IMR-90 (cell line): Measurements from ENCODE around the gene AP3D1. TPM values are rescaled to one million over a fixed set of nuclear protein-coding genes. Genes with fewer than 3 reads are reported as not detected.

Source experiments
- ATAC-seq: fragments of 200-7000 bp; cut with Tn5 transposase; 2 replicates; pipeline ENCODE4 v1.9.1; 2020; ENCODE audit warnings: low read depth, mild to moderate bottlenecking, moderate library complexity
- BruUV-seq: library from RNA; stranded (reverse); fragments of 400-500 nt; replicated peaks from 2 replicates; lab custom pipeline; 2021; lab: Mats Ljungman, UMichigan
- CTCF ChIA-PET: fragments of 300-600 bp; formaldehyde crosslinking; extraction: SDS; loops from one replicate; lab custom pipeline; 2021; ENCODE audit warnings: antibody characterized with exemption; lab: Yijun Ruan, JAX
- POLR2A ChIA-PET: fragments of 300-600 bp; sonication (Branson Sonifier 250); formaldehyde crosslinking; loops from one replicate; lab custom pipeline; 2022; ENCODE audit warnings: antibody characterized with exemption; ENCODE audit not compliant: unreplicated experiment; lab: Charles Lee
- DNase-seq: peaks from one replicate; pipeline ENCODE4 v3.0.0; 2013
- H2AFZ ChIP-seq: replicated peaks from 2 replicates; pipeline ENCODE3; 2013; ENCODE audit warnings: low read length, mild to moderate bottlenecking; ENCODE audit not compliant: poor library complexity
- H2AK5ac ChIP-seq: 2 replicates; pipeline ENCODE4 v1.6.1; 2013; ENCODE audit warnings: low read depth, low read length, inconsistent platforms
- H2AK9ac ChIP-seq: replicated peaks from 2 replicates; pipeline ENCODE3; 2013; ENCODE audit warnings: mild to moderate bottlenecking, low read depth, low read length, moderate library complexity; ENCODE audit not compliant: poor library complexity
- H2BK120ac ChIP-seq: 2 replicates; pipeline ENCODE4 v1.6.1; 2013; ENCODE audit warnings: low read depth, low read length, inconsistent platforms
- H2BK15ac ChIP-seq: 3 replicates; pipeline ENCODE4 v1.6.1; 2013; ENCODE audit warnings: low read depth, low read length, inconsistent platforms
- H2BK20ac ChIP-seq: 2 replicates; pipeline ENCODE4 v1.6.1; 2013; ENCODE audit warnings: low read depth, mild to moderate bottlenecking, inconsistent platforms, low read length, moderate library complexity
- H2BK5ac ChIP-seq: 2 replicates; pipeline ENCODE4 v1.6.1; 2013; ENCODE audit warnings: mild to moderate bottlenecking, low read depth, low read length, inconsistent platforms; ENCODE audit not compliant: poor library complexity, severe bottlenecking
- H3K14ac ChIP-seq: replicated peaks from 2 replicates; pipeline ENCODE4 v1.6.1; 2013; ENCODE audit warnings: low read depth, low read length, inconsistent platforms
- H3K18ac ChIP-seq: 2 replicates; pipeline ENCODE4 v1.6.1; 2013; ENCODE audit warnings: low read depth, low read length, control low read depth
- H3K23ac ChIP-seq: 2 replicates; pipeline ENCODE4 v1.6.1; 2013; ENCODE audit warnings: low read depth, low read length, inconsistent platforms
- H3K27ac ChIP-seq: 2 replicates; pipeline ENCODE4 v1.5.1; 2013; ENCODE audit warnings: mild to moderate bottlenecking, control low read depth, low read length; ENCODE audit not compliant: insufficient read depth
- H3K27me3 ChIP-seq: 2 replicates; pipeline ENCODE4 v1.6.1; 2013; ENCODE audit warnings: low read length; ENCODE audit not compliant: control insufficient read depth, insufficient read depth
- H3K36me3 ChIP-seq: 2 replicates; pipeline ENCODE4 v1.6.1; 2013; ENCODE audit warnings: low read length, mixed read lengths; ENCODE audit not compliant: control insufficient read depth, insufficient read depth
- H3K4ac ChIP-seq: 2 replicates; pipeline ENCODE4 v1.6.1; 2013; ENCODE audit warnings: low read depth, low read length, inconsistent platforms
- H3K4me1 ChIP-seq: 2 replicates; pipeline ENCODE4 v1.6.1; 2013; ENCODE audit warnings: low read length, mixed read lengths; ENCODE audit not compliant: control insufficient read depth, insufficient read depth
- H3K4me2 ChIP-seq: 2 replicates; pipeline ENCODE4 v1.6.1; 2013; ENCODE audit warnings: low read depth, mild to moderate bottlenecking, control low read depth, low read length, moderate library complexity
- H3K4me3 ChIP-seq: 2 replicates; pipeline ENCODE4 v1.5.1; 2013; ENCODE audit warnings: low read depth, mild to moderate bottlenecking, control low read depth, low read length, moderate library complexity; ENCODE audit not compliant: insufficient read depth
- H3K56ac ChIP-seq: 2 replicates; pipeline ENCODE4 v1.6.1; 2013; ENCODE audit warnings: low read length, inconsistent platforms; ENCODE audit not compliant: insufficient read depth; ENCODE audit errors: extremely low read depth
- H3K79me1 ChIP-seq, 2 experiments: 2 replicates each; pipeline ENCODE4 v1.6.1; 2013; ENCODE audit warnings: low read length in 2 of 2, inconsistent platforms in 1 of 2, low read depth in 1 of 2
- H3K9ac ChIP-seq: 2 replicates; pipeline ENCODE4 v1.6.1; 2013; ENCODE audit warnings: low read depth, low read length, control low read depth
- H3K9me1 ChIP-seq: 2 replicates; pipeline ENCODE4 v1.6.1; 2013; ENCODE audit warnings: low read length, inconsistent platforms; ENCODE audit not compliant: insufficient read depth
- H3K9me3 ChIP-seq: 2 replicates; pipeline ENCODE4 v1.6.1; 2013; ENCODE audit warnings: low read length; ENCODE audit not compliant: control insufficient read depth, insufficient read depth
- H4K20me1 ChIP-seq: 2 replicates; pipeline ENCODE4 v1.6.1; 2013; ENCODE audit warnings: low read length, inconsistent platforms; ENCODE audit not compliant: insufficient read depth
- H4K5ac ChIP-seq: 2 replicates; pipeline ENCODE4 v1.6.1; 2013; ENCODE audit warnings: mild to moderate bottlenecking, low read depth, low read length, control low read depth
- H4K8ac ChIP-seq, 2 experiments: 2 replicates each; pipeline ENCODE4 v1.6.1; 2013; ENCODE audit warnings: low read depth in 2 of 2, low read length in 2 of 2, control low read depth in 1 of 2, inconsistent platforms in 1 of 2
- H4K91ac ChIP-seq: 2 replicates; pipeline ENCODE4 v1.6.1; 2013; ENCODE audit warnings: low read depth, low read length, inconsistent platforms; ENCODE audit not compliant: insufficient read depth
- BHLHE40 ChIP-seq: fragments of 150-350 bp; IDR thresholded peaks from 2 replicates; pipeline ENCODE4 v1.6.1; 2016; ENCODE audit warnings: mild to moderate bottlenecking, low read depth, low read length
- CEBPB ChIP-seq: IDR thresholded peaks from 2 replicates; pipeline ENCODE4 v1.6.1; 2012; ENCODE audit warnings: low read depth, low read length, improper control_type of control experiment
- FOS ChIP-seq: fragments of 150-350 bp; IDR thresholded peaks from 2 replicates; pipeline ENCODE4 v1.6.1; 2016; ENCODE audit warnings: low read depth, low read length
- MAZ ChIP-seq: IDR thresholded peaks from 2 replicates; pipeline ENCODE4 v1.6.1; 2012; ENCODE audit warnings: low read depth, mild to moderate bottlenecking, low read length, improper control_type of control experiment, moderate library complexity, borderline replicate concordance
- MXI1 ChIP-seq: IDR thresholded peaks from 2 replicates; pipeline ENCODE4 v1.6.1; 2012; ENCODE audit warnings: low read depth, mild to moderate bottlenecking, low read length, moderate library complexity, borderline replicate concordance
- NFE2L2 ChIP-seq: fragments of 150-350 bp; IDR thresholded peaks from 2 replicates; pipeline ENCODE4 v1.6.1; 2016; ENCODE audit warnings: low read depth, mild to moderate bottlenecking, low read length
- POLR2A ChIP-seq: IDR thresholded peaks from 2 replicates; pipeline ENCODE4 v1.6.1; 2012; ENCODE audit warnings: mild to moderate bottlenecking, low read depth, low read length
- RCOR1 ChIP-seq: IDR thresholded peaks from 2 replicates; pipeline ENCODE4 v1.6.1; 2012; ENCODE audit warnings: mild to moderate bottlenecking, low read length, improper control_type of control experiment; ENCODE audit not compliant: insufficient replicate concordance
- RFX5 ChIP-seq: IDR thresholded peaks from 2 replicates; pipeline ENCODE4 v1.8.0; 2012; ENCODE audit warnings: low read depth, mild to moderate bottlenecking, low read length, moderate library complexity
- WGBS, 2 experiments: methylation state at CpG; one replicate each; pipeline versions ENCODE4 v1.1.5 to v1.1.7; 2013; ENCODE audit warnings: missing lambda C conversion rate in 2 of 2; ENCODE audit not compliant: insufficient read length in 1 of 2; ENCODE audit errors: extremely low coverage in 2 of 2; 5-methylcytosine and 5-hydroxymethylcytosine counted together
- dilution Hi-C: fragments of 300-500 bp; cut with HindIII; formaldehyde crosslinking; loops from one replicate; pipeline ENCODE4 v1.14.3; 2018; ENCODE audit warnings: low sequenced_read_pairs; ENCODE audit not compliant: unreplicated experiment
- in situ Hi-C: fragments of 300-500 bp; cut with MboI; formaldehyde crosslinking; loops from 3 replicates; pipeline ENCODE4 v1.14.3; 2019; ENCODE audit warnings: low sequenced_read_pairs, inconsistent platforms, mixed read lengths
- intact Hi-C: fragments of 100-400 bp; cut with micrococcal nuclease; formaldehyde crosslinking; loops from 2 replicates; pipeline ENCODE4 v1.10.0; 2022
- polyA plus RNA-seq, 3 experiments: library from polyadenylated mRNA; depleted of rRNA; stranded (reverse); fragments of >200 nt; gene quantifications; 2 replicates each; pipeline ENCODE4 v1.2.3, GENCODE V29; 2012; ENCODE audit warnings: low replicate concordance in 1 of 3
- total RNA-seq: library from RNA; depleted of rRNA; stranded (reverse); fragments of >200 nt; gene quantifications from 2 replicates; pipeline ENCODE4 v1.2.3, GENCODE V29; 2012
- TF ChIP-seq, protein P1 (sequence below): conservative IDR thresholded peaks from 2 replicates; pipeline ENCODE4 v1.5.1; 2012; ENCODE audit warnings: mild to moderate bottlenecking, low read depth, low read length, improper control_type of control experiment
- TF ChIP-seq, protein P2 (sequence below): fragments of 150-350 bp; IDR thresholded peaks from 2 replicates; pipeline ENCODE4 v1.6.1; 2017; ENCODE audit warnings: mild to moderate bottlenecking, antibody characterized with exemption, low read length, low read depth

The AP3D1 gene
- total and polyA plus RNA-seq, 2 of the 4 experiments (the other 2 are of a cell fraction), result 75.3 to 129 TPM

DNA sequence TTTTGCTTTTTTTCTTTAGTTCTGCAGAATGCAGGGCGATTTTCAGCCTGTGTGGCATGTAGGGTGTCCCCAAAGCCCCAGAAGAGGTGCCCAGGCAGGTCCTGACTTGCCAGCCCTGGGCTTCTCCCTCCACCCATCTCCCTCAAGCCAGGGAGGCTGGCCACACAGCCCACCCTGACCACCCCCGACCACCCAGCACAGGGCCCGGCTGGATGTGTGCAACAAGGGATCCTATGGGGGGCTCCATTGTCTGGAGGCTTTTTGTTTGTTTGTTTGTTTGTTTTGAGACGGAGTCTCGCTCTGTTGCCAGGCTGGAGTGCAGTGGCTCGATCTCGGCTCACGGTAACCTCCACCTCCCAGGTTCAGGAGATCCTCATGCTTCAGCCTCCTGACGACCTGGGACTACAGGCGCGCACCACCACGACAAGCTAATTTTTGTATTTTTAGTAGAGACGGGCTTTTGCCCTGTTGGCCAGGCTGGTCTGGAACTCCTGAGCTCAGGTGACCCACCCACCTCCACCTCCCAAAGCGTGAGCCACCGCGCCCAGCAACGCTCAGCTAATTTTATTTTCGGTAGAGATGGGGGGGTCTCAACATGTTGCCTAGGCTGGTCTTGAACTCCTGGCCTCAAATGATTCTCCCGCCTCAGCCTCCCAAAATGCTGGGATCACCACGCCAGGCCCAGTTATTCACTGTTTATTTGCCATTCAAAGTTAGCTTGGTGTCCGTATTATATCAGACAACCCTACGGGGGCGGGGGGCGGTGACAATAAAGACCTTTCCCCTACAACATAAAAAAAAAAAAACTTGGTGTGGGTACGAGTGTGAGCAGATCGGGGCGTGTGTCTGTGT lies 92.6 kb downstream of the AP3D1 start:
- H3K18ac ChIP-seq, result peak overlapping the region; percentile 11; the same call in 1 of the 2 replicates
- ChIA-PET CTCF (no interaction called here), POLR2A (no interaction called here)
- in situ Hi-C loops (no loop called here), dilution Hi-C loops (no loop called here), intact Hi-C loops (no loop called here)
- peak overlapping the region; percentile 52; the same call in 1 of the 2 replicates for H3K56ac ChIP-seq
- H3K23ac ChIP-seq, result peak overlapping the region; percentile 89
- peak overlapping the region; percentile 96 for H2BK120ac ChIP-seq
- WGBS, 2 experiments, result no CpG with 5 or more reads among the region's 27 CpGs
- no peaks in the 10 kb centered on the region for H4K20me1 ChIP-seq
- peak overlapping the region; percentile 98 for H2AK9ac ChIP-seq
- no peaks in the 10 kb centered on the region for H3K36me3 ChIP-seq
- H3K14ac ChIP-seq, result peak overlapping the region; percentile 64
- peak overlapping the region; percentile 96 for H2BK5ac ChIP-seq
- no peak overlapping the region for H3K4me3 ChIP-seq
- H3K9me1 ChIP-seq, result peaks cover 15% of the 10 kb centered on the region
- peak overlapping the region; percentile 92 for H2BK20ac ChIP-seq
- BruUV-seq, result no TSS peak
- H3K9ac ChIP-seq, result 0 out of 2 replicates have a peak overlapping the region, but pooled peaks have one; percentile 27
- peak overlapping the region; percentile 89; the same call in 2 of the 3 replicates for H2BK15ac ChIP-seq
- H3K4ac ChIP-seq, result peak overlapping the region; percentile 98
- peak overlapping the region; percentile 79 for H2AFZ ChIP-seq
- H4K91ac ChIP-seq, result peak overlapping the region; percentile 97
- H3K79me1 ChIP-seq, result peaks cover 5 to 40% of the 10 kb centered on the region in 2 experiments; a peak in 3 of 4 replicates
- peak overlapping the region; percentile 98 for H4K5ac ChIP-seq
- H3K27ac ChIP-seq, result peak overlapping the region; percentile 93
- DNase-seq, result no peak
- no peaks in the 10 kb centered on the region for H3K9me3 ChIP-seq
- H4K8ac ChIP-seq, result peak overlapping the region; percentile 93 to 98; a peak in 3 of 4 replicates
- no peak overlapping the region for H3K4me2 ChIP-seq
- H3K27me3 ChIP-seq, result no peaks in the 10 kb centered on the region
- no peak for ATAC-seq
- peaks cover 32% of the 10 kb centered on the region for H3K4me1 ChIP-seq
- no peak for TF ChIP-seq MXI1
- TF ChIP-seq RFX5, result no peak
- no peak for TF ChIP-seq MAZ
- no peak for TF ChIP-seq CEBPB
- TF ChIP-seq, protein P1, sequence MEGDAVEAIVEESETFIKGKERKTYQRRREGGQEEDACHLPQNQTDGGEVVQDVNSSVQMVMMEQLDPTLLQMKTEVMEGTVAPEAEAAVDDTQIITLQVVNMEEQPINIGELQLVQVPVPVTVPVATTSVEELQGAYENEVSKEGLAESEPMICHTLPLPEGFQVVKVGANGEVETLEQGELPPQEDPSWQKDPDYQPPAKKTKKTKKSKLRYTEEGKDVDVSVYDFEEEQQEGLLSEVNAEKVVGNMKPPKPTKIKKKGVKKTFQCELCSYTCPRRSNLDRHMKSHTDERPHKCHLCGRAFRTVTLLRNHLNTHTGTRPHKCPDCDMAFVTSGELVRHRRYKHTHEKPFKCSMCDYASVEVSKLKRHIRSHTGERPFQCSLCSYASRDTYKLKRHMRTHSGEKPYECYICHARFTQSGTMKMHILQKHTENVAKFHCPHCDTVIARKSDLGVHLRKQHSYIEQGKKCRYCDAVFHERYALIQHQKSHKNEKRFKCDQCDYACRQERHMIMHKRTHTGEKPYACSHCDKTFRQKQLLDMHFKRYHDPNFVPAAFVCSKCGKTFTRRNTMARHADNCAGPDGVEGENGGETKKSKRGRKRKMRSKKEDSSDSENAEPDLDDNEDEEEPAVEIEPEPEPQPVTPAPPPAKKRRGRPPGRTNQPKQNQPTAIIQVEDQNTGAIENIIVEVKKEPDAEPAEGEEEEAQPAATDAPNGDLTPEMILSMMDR, result no peak
- TF ChIP-seq POLR2A, result no peak
- TF ChIP-seq BHLHE40, result no peak
- TF ChIP-seq NFE2L2, result no peak
- TF ChIP-seq RCOR1, result no peak
- TF ChIP-seq, protein P2, sequence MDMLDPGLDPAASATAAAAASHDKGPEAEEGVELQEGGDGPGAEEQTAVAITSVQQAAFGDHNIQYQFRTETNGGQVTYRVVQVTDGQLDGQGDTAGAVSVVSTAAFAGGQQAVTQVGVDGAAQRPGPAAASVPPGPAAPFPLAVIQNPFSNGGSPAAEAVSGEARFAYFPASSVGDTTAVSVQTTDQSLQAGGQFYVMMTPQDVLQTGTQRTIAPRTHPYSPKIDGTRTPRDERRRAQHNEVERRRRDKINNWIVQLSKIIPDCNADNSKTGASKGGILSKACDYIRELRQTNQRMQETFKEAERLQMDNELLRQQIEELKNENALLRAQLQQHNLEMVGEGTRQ, result no peak
- no peak for TF ChIP-seq FOS
- peak overlapping the region; percentile 89 for H2AK5ac ChIP-seq
